ENCODE data around the gene TRAF3. TPM values are rescaled to one million over a fixed set of nuclear protein-coding genes. Genes with fewer than 3 reads are reported as not detected.

The TRAF3 gene
- total and polyA plus RNA-seq, 4 donors: 2.1 to 12.0 (median 5.2) TPM

DNA sequence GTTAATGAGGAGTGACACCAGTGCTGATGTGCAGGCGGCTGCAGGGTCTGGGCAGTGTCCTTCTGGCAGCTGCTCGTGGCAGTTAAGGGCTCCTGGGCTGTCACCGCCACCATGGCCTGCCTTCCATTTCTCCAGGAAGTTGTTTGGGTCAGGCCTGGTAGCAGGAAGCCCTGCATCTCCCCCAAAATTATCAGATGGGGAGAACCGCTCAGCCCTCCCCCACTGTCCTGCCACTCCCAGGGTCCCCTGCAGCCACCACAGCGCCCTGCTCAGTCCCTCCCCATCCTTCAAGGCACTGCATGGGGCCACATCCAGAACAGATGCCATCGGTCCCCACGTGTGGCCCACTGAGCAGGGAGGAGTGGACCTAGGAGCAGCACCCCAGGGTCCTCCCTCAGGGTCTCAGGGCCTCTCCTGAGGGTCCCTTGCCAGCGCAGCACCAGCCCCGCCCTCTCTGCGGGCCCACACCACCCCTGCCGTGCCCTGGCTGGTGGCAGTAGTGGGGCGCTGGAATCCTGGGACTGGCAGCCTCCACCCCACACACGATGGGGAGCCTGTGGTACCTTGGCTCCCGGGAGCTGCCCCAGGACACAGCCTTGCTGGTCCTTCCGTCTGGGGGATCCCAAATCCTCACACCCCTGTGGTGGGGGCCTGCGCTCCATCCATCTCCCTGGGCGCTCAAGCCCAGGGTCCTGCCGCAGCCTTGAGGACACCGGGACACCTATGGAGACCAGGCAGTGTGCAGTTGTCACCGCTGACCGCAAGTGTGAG lies 134.9 kb downstream of the TRAF3 start:
- Histone ChIP-seq H3K27ac (ENCODE audit: low read depth in 1 of 2, low read length in 2 of 2) (no peak overlapping the region), H3K4me1 (ENCODE audit: control insufficient read depth in 4 of 4, insufficient read depth in 4 of 4, low read length in 3 of 4) (peaks cover 0 to 9% (median 7%) of the 10 kb centered on the region in 4 donors), H3K9me3 (ENCODE audit: control insufficient read depth in 4 of 4, low read length in 3 of 4) (no peaks in the 10 kb centered on the region), H3K27me3 (ENCODE audit: control insufficient read depth in 4 of 4, insufficient read depth in 4 of 4, low read length in 3 of 4) (no peaks in the 10 kb centered on the region), H3K36me3 (ENCODE audit: control insufficient read depth in 4 of 4, insufficient read depth in 3 of 4, low read depth in 1 of 4, low read length in 3 of 4) (no peaks in the 10 kb centered on the region), H3K4me3 (ENCODE audit: low read depth in 1 of 3, low read length in 3 of 3) (no peak overlapping the region), H3K9ac (ENCODE audit: low read depth in 1 of 2, low read length in 2 of 2) (no peak overlapping the region)
- TF ChIP-seq NR2F2 (IDR thresholded peaks at IDR 0.05): no peak
- no peak for TF ChIP-seq SP1 (IDR thresholded peaks at IDR 0.05)
- TF ChIP-seq RXRA (IDR thresholded peaks at IDR 0.05): no peak
- no peak for TF ChIP-seq FOXA1 (IDR thresholded peaks at IDR 0.05)
- TF ChIP-seq, protein P1, sequence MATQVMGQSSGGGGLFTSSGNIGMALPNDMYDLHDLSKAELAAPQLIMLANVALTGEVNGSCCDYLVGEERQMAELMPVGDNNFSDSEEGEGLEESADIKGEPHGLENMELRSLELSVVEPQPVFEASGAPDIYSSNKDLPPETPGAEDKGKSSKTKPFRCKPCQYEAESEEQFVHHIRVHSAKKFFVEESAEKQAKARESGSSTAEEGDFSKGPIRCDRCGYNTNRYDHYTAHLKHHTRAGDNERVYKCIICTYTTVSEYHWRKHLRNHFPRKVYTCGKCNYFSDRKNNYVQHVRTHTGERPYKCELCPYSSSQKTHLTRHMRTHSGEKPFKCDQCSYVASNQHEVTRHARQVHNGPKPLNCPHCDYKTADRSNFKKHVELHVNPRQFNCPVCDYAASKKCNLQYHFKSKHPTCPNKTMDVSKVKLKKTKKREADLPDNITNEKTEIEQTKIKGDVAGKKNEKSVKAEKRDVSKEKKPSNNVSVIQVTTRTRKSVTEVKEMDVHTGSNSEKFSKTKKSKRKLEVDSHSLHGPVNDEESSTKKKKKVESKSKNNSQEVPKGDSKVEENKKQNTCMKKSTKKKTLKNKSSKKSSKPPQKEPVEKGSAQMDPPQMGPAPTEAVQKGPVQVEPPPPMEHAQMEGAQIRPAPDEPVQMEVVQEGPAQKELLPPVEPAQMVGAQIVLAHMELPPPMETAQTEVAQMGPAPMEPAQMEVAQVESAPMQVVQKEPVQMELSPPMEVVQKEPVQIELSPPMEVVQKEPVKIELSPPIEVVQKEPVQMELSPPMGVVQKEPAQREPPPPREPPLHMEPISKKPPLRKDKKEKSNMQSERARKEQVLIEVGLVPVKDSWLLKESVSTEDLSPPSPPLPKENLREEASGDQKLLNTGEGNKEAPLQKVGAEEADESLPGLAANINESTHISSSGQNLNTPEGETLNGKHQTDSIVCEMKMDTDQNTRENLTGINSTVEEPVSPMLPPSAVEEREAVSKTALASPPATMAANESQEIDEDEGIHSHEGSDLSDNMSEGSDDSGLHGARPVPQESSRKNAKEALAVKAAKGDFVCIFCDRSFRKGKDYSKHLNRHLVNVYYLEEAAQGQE (IDR thresholded peaks at IDR 0.05): no peak
- no peak for TF ChIP-seq HNF4A (conservative IDR thresholded peaks at IDR 0.05)
- no peak for TF ChIP-seq HNF4G (IDR thresholded peaks at IDR 0.05)
- TF ChIP-seq EGR1 (IDR thresholded peaks at IDR 0.05; ENCODE audit: low read depth in 2 of 2): no peak
- no peak for TF ChIP-seq YY1 (IDR thresholded peaks at IDR 0.05)
- no peak for TF ChIP-seq RAD21 (IDR thresholded peaks at IDR 0.05)
- TF ChIP-seq, protein P2, sequence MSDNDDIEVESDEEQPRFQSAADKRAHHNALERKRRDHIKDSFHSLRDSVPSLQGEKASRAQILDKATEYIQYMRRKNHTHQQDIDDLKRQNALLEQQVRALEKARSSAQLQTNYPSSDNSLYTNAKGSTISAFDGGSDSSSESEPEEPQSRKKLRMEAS (IDR thresholded peaks at IDR 0.05): no peak
- TF ChIP-seq TAF1 (conservative IDR thresholded peaks at IDR 0.05): no peak
- TF ChIP-seq, protein P3, sequence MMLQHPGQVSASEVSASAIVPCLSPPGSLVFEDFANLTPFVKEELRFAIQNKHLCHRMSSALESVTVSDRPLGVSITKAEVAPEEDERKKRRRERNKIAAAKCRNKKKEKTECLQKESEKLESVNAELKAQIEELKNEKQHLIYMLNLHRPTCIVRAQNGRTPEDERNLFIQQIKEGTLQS (IDR thresholded peaks at IDR 0.05): no peak
- TF ChIP-seq, protein P4, sequence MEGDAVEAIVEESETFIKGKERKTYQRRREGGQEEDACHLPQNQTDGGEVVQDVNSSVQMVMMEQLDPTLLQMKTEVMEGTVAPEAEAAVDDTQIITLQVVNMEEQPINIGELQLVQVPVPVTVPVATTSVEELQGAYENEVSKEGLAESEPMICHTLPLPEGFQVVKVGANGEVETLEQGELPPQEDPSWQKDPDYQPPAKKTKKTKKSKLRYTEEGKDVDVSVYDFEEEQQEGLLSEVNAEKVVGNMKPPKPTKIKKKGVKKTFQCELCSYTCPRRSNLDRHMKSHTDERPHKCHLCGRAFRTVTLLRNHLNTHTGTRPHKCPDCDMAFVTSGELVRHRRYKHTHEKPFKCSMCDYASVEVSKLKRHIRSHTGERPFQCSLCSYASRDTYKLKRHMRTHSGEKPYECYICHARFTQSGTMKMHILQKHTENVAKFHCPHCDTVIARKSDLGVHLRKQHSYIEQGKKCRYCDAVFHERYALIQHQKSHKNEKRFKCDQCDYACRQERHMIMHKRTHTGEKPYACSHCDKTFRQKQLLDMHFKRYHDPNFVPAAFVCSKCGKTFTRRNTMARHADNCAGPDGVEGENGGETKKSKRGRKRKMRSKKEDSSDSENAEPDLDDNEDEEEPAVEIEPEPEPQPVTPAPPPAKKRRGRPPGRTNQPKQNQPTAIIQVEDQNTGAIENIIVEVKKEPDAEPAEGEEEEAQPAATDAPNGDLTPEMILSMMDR (IDR thresholded peaks at IDR 0.05; ENCODE audit: low read depth, low read length, missing input control): no peak
- no peak for TF ChIP-seq GABPA (IDR thresholded peaks at IDR 0.05 in 1 of 2, conservative IDR thresholded peaks at IDR 0.05 in 1 of 2)
- no peak for TF ChIP-seq FOXA2 (IDR thresholded peaks at IDR 0.05)
- no peak for TF ChIP-seq JUND (IDR thresholded peaks at IDR 0.05)
- TF ChIP-seq, protein P5, sequence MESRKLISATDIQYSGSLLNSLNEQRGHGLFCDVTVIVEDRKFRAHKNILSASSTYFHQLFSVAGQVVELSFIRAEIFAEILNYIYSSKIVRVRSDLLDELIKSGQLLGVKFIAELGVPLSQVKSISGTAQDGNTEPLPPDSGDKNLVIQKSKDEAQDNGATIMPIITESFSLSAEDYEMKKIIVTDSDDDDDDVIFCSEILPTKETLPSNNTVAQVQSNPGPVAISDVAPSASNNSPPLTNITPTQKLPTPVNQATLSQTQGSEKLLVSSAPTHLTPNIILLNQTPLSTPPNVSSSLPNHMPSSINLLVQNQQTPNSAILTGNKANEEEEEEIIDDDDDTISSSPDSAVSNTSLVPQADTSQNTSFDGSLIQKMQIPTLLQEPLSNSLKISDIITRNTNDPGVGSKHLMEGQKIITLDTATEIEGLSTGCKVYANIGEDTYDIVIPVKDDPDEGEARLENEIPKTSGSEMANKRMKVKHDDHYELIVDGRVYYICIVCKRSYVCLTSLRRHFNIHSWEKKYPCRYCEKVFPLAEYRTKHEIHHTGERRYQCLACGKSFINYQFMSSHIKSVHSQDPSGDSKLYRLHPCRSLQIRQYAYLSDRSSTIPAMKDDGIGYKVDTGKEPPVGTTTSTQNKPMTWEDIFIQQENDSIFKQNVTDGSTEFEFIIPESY (IDR thresholded peaks at IDR 0.05): no peak
- 96% methylated on average over 21 of the region's 21 CpGs for WGBS
- DNase-seq (ENCODE audit: low spot score): no peak

Data from liver (tissue), 9 donors.